Measurements from ENCODE around the gene GAK. TPM values are rescaled to one million over a fixed set of nuclear protein-coding genes. Genes with fewer than 3 reads are reported as not detected.

GAK gene
- total and polyA plus RNA-seq, 2 of the 13 experiments (the other 11 are each of a cell fraction or from before 2014, with no cell fraction given), result 17.5 to 44.3 TPM

DNA sequence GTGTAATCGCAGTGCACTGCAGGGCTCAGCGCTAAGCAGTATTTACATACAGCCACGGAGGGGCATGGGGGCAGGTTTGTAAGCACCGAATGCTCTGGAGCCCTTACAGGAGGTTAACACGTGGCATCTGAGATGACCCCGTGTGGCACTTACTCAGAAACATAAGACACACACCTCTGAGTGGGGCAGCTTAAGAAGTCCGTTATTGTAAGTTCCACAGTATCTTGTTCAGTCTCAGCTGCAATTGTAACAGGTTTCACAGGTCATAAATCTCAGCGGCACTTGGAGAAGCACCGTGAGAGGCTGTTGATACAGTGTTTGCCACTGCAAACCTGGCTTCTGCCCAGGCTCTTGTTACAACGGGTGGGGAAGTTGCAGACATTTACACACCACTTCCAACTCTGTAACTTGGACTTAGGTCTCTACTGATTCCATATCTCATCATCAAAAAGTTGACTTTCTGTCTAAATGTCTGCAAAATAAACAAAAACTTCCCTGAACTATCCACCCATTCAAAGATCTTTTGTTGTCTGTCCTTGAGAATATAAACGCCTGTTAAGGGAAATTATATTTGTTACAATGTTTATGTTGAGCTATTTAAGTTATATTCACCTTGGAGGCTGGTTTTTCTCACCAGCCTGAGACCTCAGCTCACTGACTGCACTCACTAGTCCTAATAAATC lies 116.5 kb downstream of the GAK start (continued):
- TF ChIP-seq ZSCAN25 (CRISPR knock-in tag; IDR thresholded peaks at IDR 0.05) (no peak), ZNF546 (CRISPR knock-in tag; conservative IDR thresholded peaks at IDR 0.05) (no peak), SCMH1 (CRISPR knock-in tag; IDR thresholded peaks at IDR 0.05; ENCODE audit: borderline replicate concordance) (no peak), ATF7-NPFF (CRISPR knock-in tag; IDR thresholded peaks at IDR 0.05; ENCODE audit: low read depth) (no peak), NKX3-1 (CRISPR knock-in tag; IDR thresholded peaks at IDR 0.05) (no peak), ZNF460 (CRISPR knock-in tag; IDR thresholded peaks at IDR 0.05; ENCODE audit: borderline replicate concordance) (no peak), ISL2 (CRISPR knock-in tag; IDR thresholded peaks at IDR 0.05) (peak; percentile 77), ZNF772 (CRISPR knock-in tag; IDR thresholded peaks at IDR 0.05) (no peak), ZNF451 (CRISPR knock-in tag; IDR thresholded peaks at IDR 0.05) (no peak), SPEN (CRISPR knock-in tag; IDR thresholded peaks at IDR 0.05; ENCODE audit: low read depth) (no peak), PHB2 (IDR thresholded peaks at IDR 0.05; ENCODE audit: partially characterized antibody) (no peak), TBX2 (CRISPR knock-in tag; IDR thresholded peaks at IDR 0.05; ENCODE audit: borderline replicate concordance) (peak; percentile 86), NBN (conservative IDR thresholded peaks at IDR 0.05) (no peak), CENPX (CRISPR knock-in tag; IDR thresholded peaks at IDR 0.05) (no peak), RBM39 (IDR thresholded peaks at IDR 0.05; ENCODE audit: low read depth, low read length, poor library complexity, severe bottlenecking) (no peak), ZNF354B (CRISPR knock-in tag; IDR thresholded peaks at IDR 0.05) (no peak), TEAD3 (CRISPR knock-in tag; optimal IDR thresholded peaks at IDR 0.05; ENCODE audit: borderline replicate concordance) (peak; percentile 59), SRSF1 (optimal IDR thresholded peaks at IDR 0.05; ENCODE audit: low read depth, low read length) (no peak), SOX13 (IDR thresholded peaks at IDR 0.05) (no peak; the same call in 1 of the 2 replicates), SOX13 (CRISPR knock-in tag; conservative IDR thresholded peaks at IDR 0.05 in 1 of 2, IDR thresholded peaks at IDR 0.05 in 1 of 2) (peak in 1 of 2 experiments; percentile 84; a peak in 2 of 4 replicates), KDM4B (CRISPR knock-in tag; IDR thresholded peaks at IDR 0.05) (no peak), ZBTB38 (CRISPR knock-in tag; IDR thresholded peaks at IDR 0.05) (no peak), YEATS4 (CRISPR knock-in tag; IDR thresholded peaks at IDR 0.05; ENCODE audit: borderline replicate concordance) (0 out of 2 replicates have a peak, but pooled peaks have one; percentile 30), FOXK2 (IDR thresholded peaks at IDR 0.05) (no peak)
- TF ChIP-seq, protein P1, sequence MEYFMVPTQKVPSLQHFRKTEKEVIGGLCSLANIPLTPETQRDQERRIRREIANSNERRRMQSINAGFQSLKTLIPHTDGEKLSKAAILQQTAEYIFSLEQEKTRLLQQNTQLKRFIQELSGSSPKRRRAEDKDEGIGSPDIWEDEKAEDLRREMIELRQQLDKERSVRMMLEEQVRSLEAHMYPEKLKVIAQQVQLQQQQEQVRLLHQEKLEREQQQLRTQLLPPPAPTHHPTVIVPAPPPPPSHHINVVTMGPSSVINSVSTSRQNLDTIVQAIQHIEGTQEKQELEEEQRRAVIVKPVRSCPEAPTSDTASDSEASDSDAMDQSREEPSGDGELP (IDR thresholded peaks at IDR 0.05; ENCODE audit: borderline replicate concordance, low read depth), result peak; percentile 35; the same call in 1 of the 2 replicates
- TF ChIP-seq, protein P2, sequence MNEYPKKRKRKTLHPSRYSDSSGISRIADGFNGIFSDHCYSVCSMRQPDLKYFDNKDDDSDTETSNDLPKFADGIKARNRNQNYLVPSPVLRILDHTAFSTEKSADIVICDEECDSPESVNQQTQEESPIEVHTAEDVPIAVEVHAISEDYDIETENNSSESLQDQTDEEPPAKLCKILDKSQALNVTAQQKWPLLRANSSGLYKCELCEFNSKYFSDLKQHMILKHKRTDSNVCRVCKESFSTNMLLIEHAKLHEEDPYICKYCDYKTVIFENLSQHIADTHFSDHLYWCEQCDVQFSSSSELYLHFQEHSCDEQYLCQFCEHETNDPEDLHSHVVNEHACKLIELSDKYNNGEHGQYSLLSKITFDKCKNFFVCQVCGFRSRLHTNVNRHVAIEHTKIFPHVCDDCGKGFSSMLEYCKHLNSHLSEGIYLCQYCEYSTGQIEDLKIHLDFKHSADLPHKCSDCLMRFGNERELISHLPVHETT (CRISPR knock-in tag; conservative IDR thresholded peaks at IDR 0.05), result 0 out of 2 replicates have a peak, but pooled peaks have one; percentile 34
- TF ChIP-seq, protein P3, sequence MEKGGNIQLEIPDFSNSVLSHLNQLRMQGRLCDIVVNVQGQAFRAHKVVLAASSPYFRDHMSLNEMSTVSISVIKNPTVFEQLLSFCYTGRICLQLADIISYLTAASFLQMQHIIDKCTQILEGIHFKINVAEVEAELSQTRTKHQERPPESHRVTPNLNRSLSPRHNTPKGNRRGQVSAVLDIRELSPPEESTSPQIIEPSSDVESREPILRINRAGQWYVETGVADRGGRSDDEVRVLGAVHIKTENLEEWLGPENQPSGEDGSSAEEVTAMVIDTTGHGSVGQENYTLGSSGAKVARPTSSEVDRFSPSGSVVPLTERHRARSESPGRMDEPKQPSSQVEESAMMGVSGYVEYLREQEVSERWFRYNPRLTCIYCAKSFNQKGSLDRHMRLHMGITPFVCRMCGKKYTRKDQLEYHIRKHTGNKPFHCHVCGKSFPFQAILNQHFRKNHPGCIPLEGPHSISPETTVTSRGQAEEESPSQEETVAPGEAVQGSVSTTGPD (CRISPR knock-in tag; IDR thresholded peaks at IDR 0.05), result no peak
- TF ChIP-seq, protein P4, sequence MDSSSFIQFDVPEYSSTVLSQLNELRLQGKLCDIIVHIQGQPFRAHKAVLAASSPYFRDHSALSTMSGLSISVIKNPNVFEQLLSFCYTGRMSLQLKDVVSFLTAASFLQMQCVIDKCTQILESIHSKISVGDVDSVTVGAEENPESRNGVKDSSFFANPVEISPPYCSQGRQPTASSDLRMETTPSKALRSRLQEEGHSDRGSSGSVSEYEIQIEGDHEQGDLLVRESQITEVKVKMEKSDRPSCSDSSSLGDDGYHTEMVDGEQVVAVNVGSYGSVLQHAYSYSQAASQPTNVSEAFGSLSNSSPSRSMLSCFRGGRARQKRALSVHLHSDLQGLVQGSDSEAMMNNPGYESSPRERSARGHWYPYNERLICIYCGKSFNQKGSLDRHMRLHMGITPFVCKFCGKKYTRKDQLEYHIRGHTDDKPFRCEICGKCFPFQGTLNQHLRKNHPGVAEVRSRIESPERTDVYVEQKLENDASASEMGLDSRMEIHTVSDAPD (CRISPR knock-in tag; IDR thresholded peaks at IDR 0.05), result no peak
